ENCODE measurements around the gene LRRC9.
"Not testable (repeated sequence)": the region's sequence is repeated elsewhere in the genome, so short reads cannot be mapped to it uniquely, and the experiment has no call there.

The LRRC9 gene

DNA sequence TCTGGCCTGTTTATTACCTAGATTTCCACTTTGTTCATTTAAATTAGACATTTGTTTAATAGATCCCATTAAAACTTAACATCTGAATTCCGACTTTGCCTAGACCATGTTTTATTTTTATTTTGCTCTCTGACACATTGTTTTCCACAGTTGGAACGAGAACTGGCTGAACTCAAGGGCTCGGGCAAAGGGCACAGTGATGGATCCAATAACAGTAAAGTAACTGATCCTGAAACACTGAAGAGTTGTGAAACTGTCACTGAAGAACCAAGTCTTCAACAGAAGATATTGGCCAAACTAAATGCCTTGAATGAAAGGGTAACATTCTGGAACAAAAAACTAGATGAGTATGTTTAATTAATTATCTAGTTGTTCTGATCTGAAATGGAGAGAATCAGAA lies 39.7 kb downstream of the LRRC9 start:
- DNase-seq = no peak

DNA sequence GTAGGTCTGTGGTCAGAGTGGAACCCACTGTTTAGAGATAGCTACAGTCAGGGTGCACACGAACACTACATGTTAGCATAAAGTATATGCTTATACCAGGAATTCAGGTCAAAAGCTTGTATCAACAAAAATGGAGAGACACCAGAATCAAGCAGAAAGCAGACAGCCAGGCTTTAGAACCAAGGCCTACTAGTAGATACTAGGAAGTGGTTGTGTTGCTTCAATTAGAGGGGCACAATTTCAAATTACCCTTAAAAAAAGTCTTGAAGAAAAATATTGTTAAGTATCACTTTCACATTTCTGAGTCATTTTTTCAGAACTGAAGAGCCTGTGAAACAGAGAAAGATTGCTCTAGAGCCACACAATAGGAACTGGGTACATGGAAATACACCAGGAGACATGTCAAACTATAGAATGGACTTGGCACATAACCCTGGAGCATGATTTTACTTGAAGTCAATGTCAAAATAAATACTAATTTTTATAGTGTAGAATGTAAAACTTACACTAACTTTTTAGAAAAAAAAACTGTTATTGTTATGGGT lies 41.6 kb downstream of the LRRC9 start:
- no peak for DNase-seq

DNA sequence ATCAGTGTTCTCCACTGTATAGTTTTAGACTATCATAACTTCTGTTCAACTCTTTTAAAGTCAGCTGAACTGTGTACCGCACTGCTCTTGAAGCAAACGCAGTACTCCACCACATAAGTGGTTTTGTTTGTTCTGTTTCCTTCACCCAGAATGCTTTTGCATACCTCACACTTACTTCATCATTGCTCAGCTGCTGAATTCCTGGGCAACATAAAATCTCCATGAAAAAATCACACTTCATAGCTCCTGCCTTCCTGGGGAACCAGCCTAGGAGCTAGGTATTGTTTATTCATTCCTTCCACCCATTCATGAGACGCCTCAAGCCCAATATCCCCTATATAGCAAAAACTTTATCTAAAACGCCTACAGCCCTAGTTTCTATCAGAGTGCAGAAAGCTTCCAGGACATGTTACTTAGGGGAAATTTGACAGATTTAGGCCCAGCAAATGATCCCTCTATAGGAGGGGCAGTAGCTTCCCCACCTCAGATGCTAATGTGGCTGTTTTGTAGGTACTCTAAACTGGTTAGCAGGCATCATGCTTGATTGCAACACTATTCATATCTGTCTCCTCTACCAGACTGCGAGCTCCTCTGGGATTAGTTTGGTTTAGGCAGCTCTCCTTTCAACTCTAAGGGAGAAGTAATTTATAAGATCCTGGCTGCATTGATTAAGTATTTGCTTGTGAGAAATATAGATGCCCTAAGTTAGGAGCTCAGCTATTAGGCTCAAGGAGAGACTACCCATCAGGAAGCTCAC lies 44.5 kb downstream of the LRRC9 start:
- DNase-seq = no peak

DNA sequence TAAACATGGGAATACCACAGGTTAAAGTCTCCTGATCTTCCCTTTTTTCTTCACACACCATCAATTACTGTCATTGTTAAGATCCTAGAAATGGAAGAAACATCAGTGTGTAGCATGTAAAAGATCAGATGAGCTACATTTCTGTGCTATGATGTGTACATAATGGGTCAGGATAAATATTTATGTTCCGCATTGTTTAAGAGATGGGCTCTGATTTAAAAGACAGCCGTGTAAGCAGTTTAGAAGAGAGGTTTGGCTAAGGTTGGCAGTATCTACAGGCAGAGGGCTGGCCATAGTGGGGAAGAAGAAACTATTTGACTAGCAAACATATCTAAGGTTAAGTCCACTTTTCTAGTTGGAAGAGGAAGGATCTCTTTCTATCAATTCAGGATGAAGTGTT lies 49.4 kb downstream of the LRRC9 start:
- no peak for DNase-seq

DNA sequence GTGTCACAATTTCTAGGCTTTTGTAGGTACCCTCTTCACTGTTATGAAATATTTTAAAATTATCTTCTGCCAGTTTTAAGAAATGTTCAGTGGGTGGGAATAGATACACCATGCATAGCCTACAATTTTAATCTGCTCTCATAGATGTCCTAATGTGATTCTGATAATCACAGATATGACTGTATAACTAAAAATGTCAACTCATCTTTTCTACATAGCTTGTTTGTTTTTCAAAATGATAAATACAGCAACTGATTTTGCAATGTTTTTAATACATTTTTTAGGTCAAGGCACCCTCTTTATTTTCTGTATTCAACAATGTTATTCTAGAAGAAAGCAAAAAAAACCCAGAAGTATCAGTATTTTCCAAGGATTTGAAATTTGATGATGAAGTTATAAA lies 61.6 kb downstream of the LRRC9 start:
- no peak for DNase-seq

DNA sequence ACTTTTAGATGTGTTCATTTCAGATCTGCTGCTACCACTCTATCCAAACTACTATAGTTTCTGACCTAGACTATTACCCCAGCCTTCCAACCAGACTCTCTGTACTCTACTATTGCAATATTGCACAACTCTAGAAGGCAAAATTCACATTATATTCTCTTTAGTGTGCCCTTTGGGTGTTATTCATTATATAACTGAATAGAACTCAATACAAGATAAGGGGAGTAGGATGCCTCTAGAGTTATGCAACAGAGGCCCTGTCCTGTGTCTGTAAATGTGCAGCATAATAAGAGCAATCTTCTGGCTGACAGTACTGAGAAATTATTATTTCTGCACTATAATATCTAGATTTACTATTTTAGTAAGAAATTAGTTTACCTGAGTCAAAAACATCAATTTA lies 63.1 kb downstream of the LRRC9 start:
- no peak for DNase-seq

DNA sequence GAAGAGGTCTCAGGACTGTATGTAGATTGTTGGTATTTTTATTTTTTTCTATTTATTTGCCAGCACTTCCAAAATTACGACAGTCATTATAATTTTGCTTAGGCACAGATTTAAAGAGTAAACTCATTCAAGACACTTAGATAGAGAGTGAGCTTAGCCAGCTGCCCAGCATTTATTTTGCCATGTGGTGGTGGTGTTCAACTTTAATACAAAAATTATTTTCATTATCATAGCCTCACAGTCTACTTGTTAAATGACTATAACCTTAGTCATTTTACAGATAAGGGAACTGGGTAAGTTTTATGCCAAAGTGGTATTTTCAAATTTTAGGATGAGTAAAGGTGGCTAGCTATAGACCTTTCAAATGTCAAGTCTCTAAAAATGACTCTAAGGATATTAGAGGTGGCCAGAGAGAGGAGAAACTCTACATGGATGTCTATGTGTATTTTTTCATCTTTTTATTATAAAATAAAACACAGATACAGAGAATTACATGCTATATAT lies 66.7 kb downstream of the LRRC9 start:
- no peak for DNase-seq

DNA sequence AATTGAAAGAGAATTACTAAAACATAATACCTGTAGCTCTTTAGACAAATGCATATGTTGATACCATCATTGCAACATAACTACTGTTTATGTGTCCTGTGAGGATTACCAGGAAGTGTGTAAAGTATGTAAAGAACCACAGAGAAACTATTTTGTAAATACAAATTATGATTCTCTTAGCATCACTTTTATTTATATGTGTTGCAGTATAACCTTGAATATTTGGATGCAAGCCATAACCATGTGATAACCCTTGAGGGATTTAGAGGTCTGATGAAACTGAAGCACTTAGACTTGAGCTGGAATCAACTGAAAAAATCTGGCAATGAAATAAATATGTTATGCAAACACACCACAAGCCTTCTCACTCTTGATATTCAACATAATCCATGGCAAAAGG lies 77.5 kb downstream of the LRRC9 start:
- DNase-seq = no peak

DNA sequence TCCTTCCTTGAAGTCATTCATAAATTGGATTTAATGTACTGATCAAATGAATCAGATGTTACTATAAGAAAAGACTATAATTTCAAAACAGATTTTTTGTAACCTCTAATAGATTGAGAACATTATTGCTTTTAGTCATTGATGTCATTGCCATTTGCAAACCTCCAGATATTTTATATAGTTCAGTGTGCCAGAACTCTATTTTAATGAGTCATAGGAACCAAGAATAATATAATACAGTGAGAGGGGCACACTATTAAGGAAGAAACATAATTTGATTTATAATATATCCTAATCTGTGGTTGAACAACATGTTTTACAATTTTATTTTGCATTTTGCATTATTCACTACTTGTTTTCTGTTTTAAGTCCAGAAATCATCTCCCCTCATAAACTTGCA lies 78.0 kb downstream of the LRRC9 start:
- no peak for DNase-seq

DNA sequence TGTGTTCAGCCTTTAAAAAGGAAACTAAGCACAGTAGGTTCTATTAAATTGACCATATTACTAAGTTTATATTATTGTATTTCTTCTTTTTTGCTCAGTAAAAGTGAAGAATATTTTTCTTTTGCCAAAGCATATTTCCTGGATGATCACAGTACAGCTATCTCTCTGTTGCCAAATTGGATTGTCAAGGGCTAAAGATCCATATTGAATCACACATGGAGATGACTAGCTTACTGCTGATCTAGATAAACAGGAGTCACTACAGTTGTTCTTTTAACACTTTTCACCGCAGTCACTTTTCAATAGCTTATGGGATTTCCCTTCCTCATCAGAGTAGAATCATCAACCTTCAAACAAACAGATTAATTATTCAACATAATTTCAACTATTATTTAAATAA lies 78.6 kb downstream of the LRRC9 start:
- no peak for DNase-seq

DNA sequence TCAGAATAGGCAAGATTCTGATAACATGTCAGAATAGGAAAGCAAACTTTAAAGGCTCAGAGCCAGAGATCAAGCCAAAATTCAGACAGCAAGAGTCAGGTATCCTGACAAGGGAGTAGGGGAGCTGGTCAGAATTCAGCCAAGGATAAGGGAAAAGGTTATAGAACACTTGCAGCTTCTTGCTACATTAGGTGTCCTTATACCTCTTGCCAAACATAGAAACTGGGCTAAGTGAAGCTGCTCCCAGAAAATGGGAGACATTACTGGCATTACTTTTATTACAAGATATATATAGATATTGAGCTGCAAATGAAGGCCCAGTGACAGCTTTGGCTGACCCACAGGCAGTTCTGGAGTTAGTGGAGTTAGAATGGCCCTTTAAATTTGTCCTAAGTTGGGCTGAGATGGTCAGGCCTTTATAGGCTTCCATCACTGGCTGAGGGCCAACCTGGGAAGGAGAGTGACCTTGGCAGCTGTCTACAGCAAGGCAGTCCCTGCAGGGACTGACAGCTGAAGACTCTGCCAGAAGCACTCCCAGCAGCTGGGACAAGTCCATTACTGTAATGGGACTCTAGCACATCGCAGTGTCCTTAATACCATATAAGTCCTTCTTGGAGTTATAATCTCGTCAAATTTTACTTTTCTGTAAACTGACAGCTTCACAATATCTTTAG lies 83.0 kb downstream of the LRRC9 start:
- DNase-seq = no peak

DNA sequence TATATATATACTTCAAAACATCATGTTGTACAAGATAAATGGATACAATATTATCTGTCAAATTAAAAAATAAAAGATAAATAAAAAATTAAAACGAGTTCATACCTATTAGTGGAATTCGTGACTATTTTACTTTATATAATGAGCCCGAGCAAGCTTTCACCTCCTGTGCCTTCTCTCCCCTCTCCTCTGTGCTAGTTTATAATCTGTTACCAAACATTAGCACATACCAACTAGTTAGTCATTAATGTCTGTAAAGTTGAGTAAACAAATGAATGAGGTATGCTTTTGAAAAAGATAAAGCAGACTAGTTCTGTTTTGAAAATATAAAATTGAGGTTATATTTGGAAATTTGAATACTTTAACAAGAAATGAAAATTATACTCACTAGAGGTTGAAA lies 84.0 kb downstream of the LRRC9 start:
- no peak for DNase-seq

DNA sequence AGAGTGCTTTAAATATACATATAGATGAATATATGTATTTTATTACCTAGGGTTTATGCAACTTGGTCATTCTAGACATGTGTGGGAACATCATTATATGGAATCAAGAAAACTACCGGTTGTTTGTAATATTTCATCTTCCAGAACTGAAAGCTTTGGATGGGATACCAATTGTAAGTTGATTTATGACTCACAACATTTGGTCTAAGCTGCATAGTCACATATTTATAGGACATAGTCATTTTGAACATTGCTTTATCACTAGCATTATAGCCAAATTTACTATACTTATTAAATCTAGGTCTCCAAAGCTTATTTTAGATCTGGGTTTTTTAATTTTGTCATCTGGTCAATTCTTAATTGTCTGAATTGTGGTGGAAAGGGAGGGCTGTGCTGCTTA lies 88.1 kb downstream of the LRRC9 start:
- no peak for DNase-seq

DNA sequence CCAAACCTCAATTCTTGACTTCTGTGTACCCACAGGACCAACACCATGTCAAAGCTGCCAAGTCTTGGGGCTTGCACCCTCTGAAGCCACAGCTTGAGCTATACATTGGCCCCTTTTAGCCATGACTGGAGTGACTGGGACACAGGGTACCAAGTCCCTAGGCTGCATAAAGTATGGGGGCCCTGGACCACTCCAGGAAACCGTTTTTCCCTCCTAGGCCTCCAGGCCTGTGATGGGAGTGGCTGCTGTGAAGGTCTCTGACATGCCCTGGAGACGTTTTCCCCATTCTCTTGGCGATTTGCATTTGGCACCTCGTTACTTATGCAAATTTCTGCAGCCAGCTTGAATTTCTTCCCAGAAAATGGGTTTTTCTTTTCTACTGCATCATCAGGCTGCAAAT lies 90.3 kb downstream of the LRRC9 start:
- DNase-seq = not testable (repeated sequence)

DNA sequence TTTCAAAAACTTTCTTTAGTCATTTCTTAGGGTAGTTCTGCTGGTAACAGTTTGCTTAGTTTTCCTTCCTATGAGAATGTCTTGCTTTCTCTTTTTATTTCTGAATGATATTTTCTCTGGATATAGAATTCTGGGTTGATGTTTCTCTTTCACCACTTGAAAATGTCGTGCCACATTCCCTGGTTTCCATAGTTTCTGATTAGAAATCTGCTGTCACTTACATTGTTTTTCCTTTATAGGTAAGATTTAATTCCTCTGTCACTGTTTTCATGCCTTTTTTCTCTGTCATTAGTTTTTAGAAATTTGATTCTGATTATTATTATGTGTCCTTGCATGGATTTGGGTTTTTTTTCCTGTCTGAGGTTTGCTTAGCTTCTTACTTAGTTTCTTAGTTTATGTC lies 94.5 kb downstream of the LRRC9 start:
- DNase-seq = no peak

DNA sequence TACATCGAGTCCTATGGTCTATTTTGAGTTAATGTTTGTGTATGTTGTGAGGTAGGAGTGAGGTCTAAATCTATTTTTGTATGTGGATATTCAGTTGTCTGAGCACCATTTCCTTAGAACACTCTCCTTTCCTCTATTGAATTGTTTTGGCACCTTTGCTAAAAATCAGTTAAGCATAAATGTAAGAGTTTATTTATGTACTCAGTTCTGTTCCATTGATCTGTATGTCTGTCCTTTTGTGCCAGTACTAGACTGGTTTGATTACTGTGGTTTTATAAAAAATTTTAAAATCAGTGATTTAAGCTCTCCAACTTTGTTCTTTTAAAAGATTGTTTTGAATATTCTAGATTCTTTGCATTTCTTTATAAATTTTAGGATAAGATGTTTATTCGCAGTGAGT lies 101.7 kb downstream of the LRRC9 start:
- DNase-seq = no peak

DNA sequence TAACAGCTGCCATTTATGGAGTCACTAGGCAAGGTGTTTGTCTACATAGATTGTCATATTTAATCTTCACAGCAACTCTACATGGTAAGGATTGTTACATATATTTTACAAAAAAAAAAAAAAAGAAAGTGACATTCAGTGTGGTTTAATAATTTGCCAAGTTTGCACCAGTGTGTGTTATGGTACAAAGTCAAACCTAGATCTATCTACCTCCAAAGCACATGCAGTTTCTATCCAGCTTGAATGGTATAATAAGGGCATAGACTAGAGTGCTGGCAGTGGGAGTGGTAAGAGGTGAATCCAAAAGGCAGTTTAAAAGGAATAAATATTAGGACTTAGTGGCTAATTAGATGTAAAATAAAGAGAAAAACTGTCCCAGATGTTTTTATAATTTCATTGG lies 105.6 kb downstream of the LRRC9 start:
- no peak for DNase-seq

DNA sequence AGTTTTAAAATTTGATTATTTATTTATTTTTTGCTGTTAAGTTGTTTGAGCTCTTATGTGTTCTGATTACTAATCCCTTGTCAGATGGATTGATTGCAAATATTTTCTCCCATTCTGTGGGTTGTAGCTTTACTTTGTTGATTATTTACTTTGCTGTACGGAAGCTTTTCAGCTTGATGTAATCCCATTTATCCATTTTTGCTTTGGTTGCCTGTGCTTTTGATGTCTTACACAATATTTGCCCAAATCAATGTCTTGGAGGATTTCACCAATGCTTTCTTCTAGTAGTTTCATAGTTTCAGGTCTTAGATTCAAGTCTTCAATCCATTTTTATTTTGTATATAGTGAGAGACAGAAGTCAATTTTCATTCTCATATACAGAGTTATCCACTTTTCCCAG lies 115.2 kb downstream of the LRRC9 start:
- no peak for DNase-seq

DNA sequence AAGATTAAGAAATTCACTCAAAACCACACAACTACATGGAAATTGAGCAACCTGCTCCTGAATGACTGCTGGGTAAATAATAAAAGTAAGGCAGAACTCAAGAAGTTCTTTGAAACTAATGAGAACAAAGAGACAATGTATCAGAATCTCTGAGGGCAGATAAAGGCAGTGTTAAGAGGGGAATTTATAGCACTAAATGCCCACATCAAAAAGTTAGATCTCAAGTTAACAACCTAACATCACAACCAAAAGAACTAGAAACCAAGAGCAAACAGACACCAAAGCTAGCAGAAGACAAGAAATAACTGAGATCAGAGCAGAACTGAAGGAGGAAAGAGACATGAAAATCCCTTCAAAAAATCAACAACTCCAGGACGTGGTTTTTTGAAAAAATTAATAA lies 128.0 kb downstream of the LRRC9 start:
- not testable (repeated sequence) for DNase-seq

DNA sequence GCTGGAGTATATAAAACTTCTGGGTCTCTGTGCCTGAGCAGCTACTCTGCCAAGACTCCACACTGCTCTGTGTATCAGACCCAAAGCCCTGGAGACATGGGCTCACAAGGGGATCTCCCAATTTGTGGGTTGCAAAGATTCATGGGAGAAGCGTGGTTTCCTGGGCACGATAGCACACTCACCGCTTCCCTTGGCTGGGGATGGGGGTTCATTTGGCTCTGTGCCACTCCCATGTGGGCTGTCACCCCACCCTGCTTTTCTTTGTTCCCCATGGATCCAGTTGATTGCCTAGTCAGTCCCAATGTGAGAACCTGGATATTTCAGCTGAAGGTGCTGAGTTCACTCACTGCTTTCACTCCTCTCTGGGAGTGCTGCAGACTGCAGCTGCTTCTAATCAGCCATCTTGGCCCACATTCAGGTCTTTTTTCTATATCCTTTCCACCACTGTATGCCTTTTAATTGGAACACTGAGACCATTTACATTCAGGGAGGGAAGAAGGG lies 131.8 kb downstream of the LRRC9 start:
- DNase-seq = peak; percentile 4

DNA sequence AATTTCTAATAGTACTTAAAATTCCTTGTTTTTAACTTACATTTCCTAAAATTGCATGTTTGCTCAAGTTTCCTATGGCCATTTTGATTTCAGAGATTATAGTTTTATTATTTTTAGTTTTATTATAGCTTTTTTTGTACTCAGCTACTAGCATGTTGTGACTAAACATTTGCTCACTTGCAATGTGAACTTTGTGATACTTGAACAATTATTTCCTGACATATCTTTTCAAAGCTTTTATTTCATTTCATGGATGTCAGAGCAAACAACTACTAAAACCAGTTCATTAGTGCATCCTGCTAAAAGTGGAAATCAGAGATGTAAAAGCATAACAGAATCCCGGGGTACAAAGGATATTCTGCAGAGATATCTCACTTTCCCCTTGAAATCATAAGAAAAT lies 138.1 kb downstream of the LRRC9 start:
- no peak for DNase-seq

DNA sequence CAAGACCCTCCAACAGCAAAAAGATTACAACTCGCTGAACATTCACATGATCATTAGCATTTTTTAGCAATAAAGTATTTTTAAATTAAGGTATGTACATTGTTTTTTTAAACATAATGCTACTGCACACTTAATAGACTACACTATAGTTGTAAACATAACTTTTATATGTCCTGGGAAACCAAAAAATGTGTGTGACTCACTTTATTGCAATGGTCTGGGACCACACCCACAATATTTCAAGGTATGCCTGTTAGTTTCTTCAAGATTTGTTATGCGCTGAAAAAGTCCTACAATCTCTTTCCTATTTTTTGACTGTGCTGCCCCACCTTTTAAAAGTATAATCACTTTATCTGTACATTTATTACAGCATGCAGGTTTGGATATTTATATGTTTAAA lies 141.4 kb downstream of the LRRC9 start:
- no peak for DNase-seq

DNA sequence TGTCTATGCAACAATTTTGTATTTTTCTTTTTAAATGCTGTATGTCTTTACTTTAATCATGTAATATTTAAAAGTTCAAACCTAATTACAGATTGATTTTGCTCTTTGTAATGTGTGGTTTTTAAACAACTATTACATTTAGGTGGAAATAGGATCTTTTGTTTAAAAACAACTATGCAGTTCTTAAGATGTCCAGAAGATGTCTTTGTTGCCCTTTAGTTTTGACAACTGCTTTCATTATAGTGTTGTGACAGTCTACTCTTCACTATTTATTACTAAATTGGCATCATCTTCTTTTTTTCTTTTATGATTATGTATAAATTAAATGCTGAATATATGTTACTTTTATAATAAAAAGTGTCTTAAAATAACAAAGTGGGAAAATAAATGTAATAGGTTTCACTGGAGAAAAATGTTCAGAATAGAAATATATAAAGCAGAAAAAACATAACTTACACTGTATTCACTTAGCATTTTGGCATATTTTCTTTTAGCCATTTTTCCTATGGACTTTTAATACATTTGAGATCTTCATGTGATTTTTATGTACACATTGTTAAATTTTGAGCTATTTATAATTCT lies 144.6 kb downstream of the LRRC9 start:
- DNase-seq = no peak

DNA sequence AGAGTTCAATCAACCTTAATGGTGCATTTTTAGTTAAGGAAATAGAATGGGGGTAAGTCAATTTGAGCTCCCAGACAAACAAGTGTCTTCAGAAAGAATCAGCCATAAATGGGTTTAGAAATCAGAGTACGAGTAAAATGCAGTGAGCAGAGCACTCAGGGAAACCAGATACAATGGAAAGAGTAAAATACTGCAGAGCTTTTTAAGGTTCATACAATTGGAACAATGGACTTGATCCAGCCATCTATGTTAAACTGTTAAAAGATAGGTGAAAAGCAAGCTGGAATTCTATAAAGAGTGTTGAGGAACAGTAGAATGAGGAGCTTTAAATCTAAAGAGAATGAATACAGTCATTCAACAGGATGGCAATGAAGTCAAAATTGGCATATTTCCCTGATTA lies 147.9 kb downstream of the LRRC9 start:
- no peak for DNase-seq

Data from stimulated activated CD4-positive, alpha-beta T cell treated with anti-CD3 and anti-CD28 coated beads, Interleukin-15, amount 100 ng/mL, for 24 hours (primary cell).